H1 (cell line): ENCODE data around the gene NMNAT3. TPM values are rescaled to one million over a fixed set of nuclear protein-coding genes. Genes with fewer than 3 reads are reported as not detected.
A peak's percentile ranks its signal among the peaks of the same experiment; 100 is the strongest.

Experiments
- CTCF ChIA-PET: fragments of 300-600 bp; sonication (Branson Sonifier 250); formaldehyde crosslinking; loops from one replicate; lab custom pipeline; 2021; ENCODE audit not compliant: partially characterized antibody; lab: Charles Lee
- POLR2A ChIA-PET: fragments of 300-600 bp; sonication (Branson Sonifier 250); formaldehyde crosslinking; loops from one replicate; lab custom pipeline; 2021; ENCODE audit warnings: inconsistent platforms; ENCODE audit not compliant: partially characterized antibody; lab: Charles Lee
- DNase-seq, 2 experiments: peaks; one replicate each; pipeline versions ENCODE4 v3.0.0 to v3.0.0-alpha.2; 2010 to 2022; ENCODE audit warnings: low spot score in 2 of 2, low read depth in 1 of 2, mixed read lengths in 1 of 2
- FAIRE-seq: peaks from 2 replicates; lab custom pipeline; 2011; peaks lifted over from hg19 to GRCh38; lab: Jason Lieb, UNC
- H2AFZ ChIP-seq: 2 replicates; pipeline ENCODE4 v1.8.1; 2012; ENCODE audit warnings: low read length, inconsistent platforms
- H2AK5ac ChIP-seq: 2 replicates; pipeline ENCODE4 v1.6.1; 2013; ENCODE audit warnings: low read depth, low read length
- H2BK120ac ChIP-seq: replicated peaks from 2 replicates; pipeline ENCODE3; 2013; ENCODE audit warnings: low read depth, low read length, inconsistent platforms
- H2BK12ac ChIP-seq: 2 replicates; pipeline ENCODE4 v1.6.1; 2013; ENCODE audit warnings: low read depth, low read length
- H2BK15ac ChIP-seq: 2 replicates; pipeline ENCODE4 v1.6.1; 2013; ENCODE audit warnings: low read length
- H2BK20ac ChIP-seq: 2 replicates; pipeline ENCODE4 v1.6.1; 2013; ENCODE audit warnings: low read length
- H2BK5ac ChIP-seq: 2 replicates; pipeline ENCODE4 v1.6.1; 2013; ENCODE audit warnings: low read depth, low read length
- H3K14ac ChIP-seq: 2 replicates; pipeline ENCODE4 v1.6.1; 2013; ENCODE audit warnings: inconsistent platforms; ENCODE audit not compliant: insufficient read length
- H3K18ac ChIP-seq: 2 replicates; pipeline ENCODE4 v1.6.1; 2013; ENCODE audit warnings: low read length; ENCODE audit errors: extremely low read depth
- H3K23ac ChIP-seq: 2 replicates; pipeline ENCODE4 v1.6.1; 2013; ENCODE audit warnings: inconsistent platforms; ENCODE audit not compliant: insufficient read length
- H3K23me2 ChIP-seq: 2 replicates; pipeline ENCODE4 v1.6.1; 2013; ENCODE audit warnings: low read depth, low read length
- H3K27ac ChIP-seq: 2 replicates; pipeline ENCODE4 v1.6.1; 2011; ENCODE audit warnings: low read depth, low read length, inconsistent platforms
- H3K27me3 ChIP-seq, 4 experiments: replicated peaks in 1 of 4; 1 replicate in 1 of 4; 2 replicates in 3 of 4; pipeline versions ENCODE4 v1.6.1 to v1.8.1; 2011 to 2013; ENCODE audit warnings: low read length in 3 of 4, mild to moderate bottlenecking in 3 of 4, inconsistent platforms in 2 of 4, mixed read lengths in 2 of 4, moderate library complexity in 1 of 4; ENCODE audit not compliant: control insufficient read depth in 3 of 4, insufficient read depth in 3 of 4; ENCODE audit errors: extremely low read depth in 1 of 4
- H3K36me3 ChIP-seq, 4 experiments: 2 replicates each; pipeline versions ENCODE4 v1.6.1 to v1.8.1; 2011 to 2013; ENCODE audit warnings: mild to moderate bottlenecking in 4 of 4, low read length in 3 of 4, moderate library complexity in 2 of 4, control low read depth in 1 of 4, inconsistent platforms in 1 of 4; ENCODE audit not compliant: insufficient read depth in 4 of 4, control insufficient read depth in 2 of 4
- H3K4ac ChIP-seq: replicated peaks from 2 replicates; pipeline ENCODE3; 2013; ENCODE audit warnings: low read length, low read depth, mixed read lengths, inconsistent platforms; ENCODE audit not compliant: insufficient read length
- H3K4me1 ChIP-seq, 4 experiments: replicated peaks in 1 of 4; 1 replicate in 1 of 4; 2 replicates in 3 of 4; pipeline versions ENCODE4 v1.6.1 to v1.8.1; 2011 to 2013; ENCODE audit warnings: low read length in 3 of 4, inconsistent platforms in 2 of 4, mixed read lengths in 1 of 4; ENCODE audit not compliant: insufficient read depth in 4 of 4, control insufficient read depth in 3 of 4
- H3K4me2 ChIP-seq, 2 experiments: 2 replicates each; pipeline versions ENCODE4 v1.6.1 to v1.8.1; 2011 to 2013; ENCODE audit warnings: low read depth in 2 of 2, low read length in 2 of 2, control low read depth in 1 of 2, inconsistent platforms in 1 of 2, mild to moderate bottlenecking in 1 of 2; ENCODE audit not compliant: insufficient read depth in 1 of 2
- H3K4me3 ChIP-seq, 4 experiments: fragments of 200-600, 300-600 bp in 1 of 4; sonication (generic), shearing (Covaris generic), sonication (Bioruptor Twin) in 1 of 4; 2 replicates each; pipeline versions ENCODE4 v1.5.1 to v1.8.1; 2011 to 2016; ENCODE audit warnings: low read length in 4 of 4, low read depth in 3 of 4, control low read depth in 2 of 4, inconsistent platforms in 2 of 4, mild to moderate bottlenecking in 2 of 4, mixed read lengths in 1 of 4, moderate library complexity in 1 of 4; ENCODE audit not compliant: insufficient read depth in 2 of 4; ENCODE audit errors: extremely low read depth in 1 of 4
- H3K56ac ChIP-seq: replicated peaks from 2 replicates; pipeline ENCODE3; 2013; ENCODE audit warnings: low read depth, mild to moderate bottlenecking, mixed read lengths, low read length, inconsistent platforms; ENCODE audit not compliant: insufficient read length
- H3K79me1 ChIP-seq: 2 replicates; pipeline ENCODE4 v1.6.1; 2013; ENCODE audit warnings: low read depth, low read length, control low read depth
- H3K79me2 ChIP-seq, 2 experiments: 2 replicates each; pipeline versions ENCODE4 v1.6.1 to v1.8.1; 2012 to 2013; ENCODE audit warnings: low read length in 2 of 2, mild to moderate bottlenecking in 2 of 2, inconsistent platforms in 1 of 2; ENCODE audit not compliant: insufficient read depth in 2 of 2, control insufficient read depth in 1 of 2
- H3K9ac ChIP-seq, 4 experiments: replicated peaks in 1 of 4; 1 replicate in 1 of 4; 2 replicates in 3 of 4; pipeline versions ENCODE4 v1.6.1 to v1.8.1; 2011 to 2013; ENCODE audit warnings: low read depth in 3 of 4, low read length in 3 of 4, control low read depth in 2 of 4, mild to moderate bottlenecking in 2 of 4, moderate library complexity in 2 of 4, inconsistent platforms in 1 of 4; ENCODE audit errors: extremely low read depth in 1 of 4
- H3K9me3 ChIP-seq, 2 experiments: 2 replicates each; pipeline versions ENCODE4 v1.6.1 to v1.8.1; 2012 to 2013; ENCODE audit warnings: mild to moderate bottlenecking in 2 of 2, moderate library complexity in 2 of 2, control low read depth in 1 of 2, inconsistent platforms in 1 of 2, low read depth in 1 of 2, low read length in 1 of 2, mixed read lengths in 1 of 2; ENCODE audit not compliant: insufficient read depth in 2 of 2
- H4K20me1 ChIP-seq, 2 experiments: replicated peaks in 1 of 2; 2 replicates each; pipeline versions ENCODE3 to v1.8.1; 2011 to 2013; ENCODE audit warnings: inconsistent platforms in 2 of 2, low read length in 2 of 2, mild to moderate bottlenecking in 1 of 2; ENCODE audit not compliant: insufficient read depth in 2 of 2, control insufficient read depth in 1 of 2
- H4K5ac ChIP-seq: 2 replicates; pipeline ENCODE4 v1.6.1; 2013; ENCODE audit warnings: low read length, low read depth, mixed read lengths, inconsistent platforms; ENCODE audit not compliant: insufficient read length
- H4K8ac ChIP-seq: 2 replicates; pipeline ENCODE4 v1.8.0; 2013; ENCODE audit warnings: mild to moderate bottlenecking, moderate library complexity, low read length, inconsistent platforms; ENCODE audit not compliant: insufficient read depth; ENCODE audit errors: extremely low read depth
- H4K91ac ChIP-seq: replicated peaks from 2 replicates; pipeline ENCODE3; 2013; ENCODE audit warnings: low read length, mixed read lengths, inconsistent platforms; ENCODE audit not compliant: insufficient read length
- CEBPB ChIP-seq: IDR thresholded peaks from 2 replicates; pipeline ENCODE4 v1.6.1; 2012; ENCODE audit warnings: low read depth, low read length
- FOSL1 ChIP-seq: IDR thresholded peaks from 2 replicates; pipeline ENCODE4 v1.6.1; 2011; ENCODE audit warnings: mild to moderate bottlenecking, low read depth, low read length, moderate library complexity; ENCODE audit not compliant: insufficient read depth
- SAP30 ChIP-seq: fragments of 300-600 bp; sonication (generic); IDR thresholded peaks from 2 replicates; pipeline ENCODE4 v1.7.1; 2012; ENCODE audit warnings: low read length, moderate library complexity, mild to moderate bottlenecking, inconsistent platforms; ENCODE audit not compliant: insufficient read depth, insufficient replicate concordance
- SUZ12 ChIP-seq: fragments of 200-600 bp; sonication (generic); IDR thresholded peaks from 2 replicates; pipeline ENCODE4 v1.6.1; 2012; ENCODE audit warnings: mild to moderate bottlenecking, inconsistent platforms, low read length, moderate library complexity, mixed read lengths
- WGBS, 2 experiments: shearing (Covaris generic) in 1 of 2; methylation state at CpG; one replicate each; pipeline versions ENCODE4 v1.1.6 to v1.1.7; 2013 to 2015; ENCODE audit warnings: low lambda C conversion rate in 2 of 2, mixed read lengths in 2 of 2, inconsistent platforms in 1 of 2, low coverage in 1 of 2, missing lambda C conversion rate in 1 of 2; ENCODE audit not compliant: insufficient replicate concordance in 2 of 2, insufficient coverage in 1 of 2, insufficient read length in 1 of 2; ENCODE audit errors: extremely low coverage in 1 of 2, missing lambda C conversion rate in 1 of 2; 5-methylcytosine and 5-hydroxymethylcytosine counted together
- polyA plus RNA-seq, 7 experiments: library from polyadenylated mRNA; depleted of rRNA in 3 of 7; stranded (reverse) in 5 of 7; unstranded in 2 of 7; fragments of >200 nt in 5 of 7; fragments of 200-250 nt in 2 of 7; gene quantifications; 1 replicate in 5 of 7; 2 replicates in 1 of 7; 4 replicates in 1 of 7; pipeline versions ENCODE4 v1.2.1 to v1.2.3, GENCODE V29; 2011 to 2013; ENCODE audit warnings: missing spikeins in 2 of 7, mixed read lengths in 2 of 7
- total RNA-seq: library from RNA; stranded (reverse); fragmentation: NEBNext Ultra II Directional; extraction: Animal tissue kit (Norgen Biotek cat#: 25700); gene quantifications from 2 replicates; pipeline ENCODE4 v1.2.1, GENCODE V29; 2021

The NMNAT3 gene
- total and polyA plus RNA-seq, 2 of the 8 experiments (the other 6 are each of a cell fraction or from before 2014, with no cell fraction given) = 4.2 to 4.3 TPM

DNA sequence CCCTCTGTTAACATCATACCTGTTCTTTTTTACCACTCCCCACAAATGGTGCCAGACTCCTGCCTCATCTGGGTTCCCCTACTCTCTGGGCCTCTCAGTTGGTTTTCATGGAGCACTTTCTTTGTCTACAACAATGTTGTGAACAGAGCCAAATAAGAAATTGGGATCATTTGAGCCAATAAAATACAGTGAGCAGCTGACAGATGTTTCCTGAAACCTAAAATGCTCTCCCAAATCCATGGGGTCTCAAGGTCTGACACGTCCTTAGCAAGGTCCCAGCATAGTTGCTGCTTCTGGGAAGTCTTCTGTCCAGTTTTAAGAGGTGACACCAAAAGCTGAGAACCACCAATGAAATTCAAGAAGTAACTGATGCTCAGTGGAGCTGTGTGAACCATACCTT is 1.7 kb downstream of the NMNAT3 start:
- FAIRE-seq = no peak
- H2BK120ac ChIP-seq = no peak overlapping the region
- H3K23ac ChIP-seq = no peak overlapping the region
- WGBS, 2 experiments = 87% methylated on average over 1 of the region's 1 CpG; no CpG with 5 or more reads in 1 of the 2 experiments
- no peak overlapping the region for H4K91ac ChIP-seq
- H3K4me1 ChIP-seq = peaks cover 0 to 19% (median 12%) of the 10 kb centered on the region in 4 experiments; a peak in 3 of 7 replicates
- H3K4me3 ChIP-seq = no peak overlapping the region
- H3K4ac ChIP-seq = no peak overlapping the region
- no peak overlapping the region for H2BK5ac ChIP-seq
- H3K14ac ChIP-seq = no peak overlapping the region
- no peaks in the 10 kb centered on the region for H3K79me2 ChIP-seq
- H2BK12ac ChIP-seq = 0 out of 2 replicates have a peak overlapping the region, but pooled peaks have one; percentile 7
- peaks cover 7% of the 10 kb centered on the region for H3K23me2 ChIP-seq
- no peak overlapping the region for H2AFZ ChIP-seq
- no peak for DNase-seq
- H3K9ac ChIP-seq = no peak overlapping the region
- H4K20me1 ChIP-seq = no peaks in the 10 kb centered on the region
- ChIA-PET CTCF (interaction anchor here (1.1 to 2.5 kb wide), 5 partner anchors 21 to 260 kb away, joined by 3 to 6 read pairs (median 4); no protein-coding TSS in a partner anchor), POLR2A (no interaction called here)
- no peak overlapping the region for H2BK15ac ChIP-seq
- peak overlapping the region in 1 of 2 experiments; percentile 28; a peak in 1 of 4 replicates for H3K4me2 ChIP-seq
- no peak overlapping the region for H3K27ac ChIP-seq
- TF ChIP-seq CEBPB = no peak
- no peak for TF ChIP-seq SUZ12
- TF ChIP-seq FOSL1 = no peak
- TF ChIP-seq SAP30 = no peak
- H3K79me1 ChIP-seq = no peaks in the 10 kb centered on the region
- no peak overlapping the region for H2AK5ac ChIP-seq
- H2BK20ac ChIP-seq = no peak overlapping the region
- no peaks in the 10 kb centered on the region for H3K9me3 ChIP-seq
- H3K56ac ChIP-seq = no peak overlapping the region
- peaks cover 9 to 32% (median 21%) of the 10 kb centered on the region in 4 experiments for H3K27me3 ChIP-seq
- H4K5ac ChIP-seq = no peak overlapping the region
- H4K8ac ChIP-seq = no peak overlapping the region
- H3K36me3 ChIP-seq = no peaks in the 10 kb centered on the region
- H3K18ac ChIP-seq = no peak overlapping the region; the same call in 1 of the 2 replicates
